Esophagus squamous epithelium (tissue), 4 donors: Measurements from ENCODE around the gene FAM114A2.

Source experiments
- CTCF ChIP-seq, 6 experiments: fragments of 450-650 bp in 4 of 6; fragments of 200-600 bp in 2 of 6; sonication (generic) in 2 of 6; IDR thresholded peaks; one replicate each; pipeline ENCODE4 v1.5.1; 2016 to 2019; ENCODE audit warnings: antibody characterized with exemption in 6 of 6, mild to moderate bottlenecking in 4 of 6, moderate library complexity in 4 of 6
- POLR2A ChIP-seq, 4 donors: fragments of 450-650 bp; IDR thresholded peaks; one replicate each; pipeline ENCODE4 v1.6.1; 2017; ENCODE audit warnings: antibody characterized with exemption in 4 of 4, mild to moderate bottlenecking in 4 of 4, moderate library complexity in 3 of 4

GRCh38 chr5:154078272-154078671 lies 39.6 kb upstream of the FAM114A2 start:
- TF ChIP-seq CTCF (IDR thresholded peaks at IDR 0.05) (no peak), POLR2A (IDR thresholded peaks at IDR 0.05) (no peak)
